Measurements from ENCODE around the gene CHD3.

The CHD3 gene

GRCh38 chr17:7940034-7940433 is 51.4 kb downstream of the CHD3 start:
- no peaks in the 10 kb centered on the region for H3K4me1 ChIP-seq (ENCODE audit: low read length)
- H3K36me3 ChIP-seq (replicated peaks; ENCODE audit: insufficient read depth, low read length), result peaks cover 5% of the 10 kb centered on the region; the same call in 1 of the 2 replicates
- no peak for DNase-seq

GRCh38 chr17:7940743-7941142 is 52.2 kb downstream of the CHD3 start:
- Histone ChIP-seq H3K9me3 (replicated peaks; ENCODE audit: insufficient read depth, low read length) (no peaks in the 10 kb centered on the region), H3K27ac (ENCODE audit: low read length) (no peak overlapping the region), H3K27me3 (replicated peaks; ENCODE audit: insufficient read depth, low read length) (no peaks in the 10 kb centered on the region), H2AFZ (ENCODE audit: low read length) (no peak overlapping the region), H3K4me2 (ENCODE audit: low read depth, low read length) (no peak overlapping the region), H3K4me3 (ENCODE audit: low read length) (no peak overlapping the region), H3K79me2 (ENCODE audit: low read length) (no peaks in the 10 kb centered on the region), H3K4me1 (ENCODE audit: low read length) (no peaks in the 10 kb centered on the region), H3K9me2 (replicated peaks; ENCODE audit: insufficient read depth, low read length) (no peaks in the 10 kb centered on the region), H3K9ac (ENCODE audit: low read length) (no peak overlapping the region), H3F3A (ENCODE audit: insufficient read depth, low read length) (no peaks in the 10 kb centered on the region), H3K36me3 (replicated peaks; ENCODE audit: insufficient read depth, low read length) (peaks cover 5% of the 10 kb centered on the region; the same call in 1 of the 2 replicates), H4K20me1 (ENCODE audit: insufficient read depth, low read length) (no peaks in the 10 kb centered on the region)
- no peak for TF ChIP-seq EZH2 (optimal IDR thresholded peaks at IDR 0.05; ENCODE audit: low read depth, low read length)
- no peak for TF ChIP-seq CTCF (IDR thresholded peaks at IDR 0.05; ENCODE audit: low read length)
- no peak for TF ChIP-seq EZH2phosphoT487 (IDR thresholded peaks at IDR 0.05; ENCODE audit: low read length)
- DNase-seq, result no peak

More at GRCh38 chr17:7940034-7940433, 51.4 kb downstream of the CHD3 start:
- H3K27me3 ChIP-seq (replicated peaks; ENCODE audit: insufficient read depth, low read length), result no peaks in the 10 kb centered on the region
- no peaks in the 10 kb centered on the region for H3K9me3 ChIP-seq (replicated peaks; ENCODE audit: insufficient read depth, low read length)
- no peak overlapping the region for H2AFZ ChIP-seq (ENCODE audit: low read length)
- no peaks in the 10 kb centered on the region for H3F3A ChIP-seq (ENCODE audit: insufficient read depth, low read length)
- no peaks in the 10 kb centered on the region for H4K20me1 ChIP-seq (ENCODE audit: insufficient read depth, low read length)
- H3K9me2 ChIP-seq (replicated peaks; ENCODE audit: insufficient read depth, low read length), result no peaks in the 10 kb centered on the region
- H3K9ac ChIP-seq (ENCODE audit: low read length), result no peak overlapping the region
- TF ChIP-seq EZH2 (optimal IDR thresholded peaks at IDR 0.05; ENCODE audit: low read depth, low read length), result no peak
- TF ChIP-seq EZH2phosphoT487 (IDR thresholded peaks at IDR 0.05; ENCODE audit: low read length), result no peak
- no peak for TF ChIP-seq CTCF (IDR thresholded peaks at IDR 0.05; ENCODE audit: low read length)
- H3K4me2 ChIP-seq (ENCODE audit: low read depth, low read length), result no peak overlapping the region
- H3K27ac ChIP-seq (ENCODE audit: low read length), result no peak overlapping the region
- no peak overlapping the region for H3K4me3 ChIP-seq (ENCODE audit: low read length)
- H3K79me2 ChIP-seq (ENCODE audit: low read length), result no peaks in the 10 kb centered on the region

DNA sequence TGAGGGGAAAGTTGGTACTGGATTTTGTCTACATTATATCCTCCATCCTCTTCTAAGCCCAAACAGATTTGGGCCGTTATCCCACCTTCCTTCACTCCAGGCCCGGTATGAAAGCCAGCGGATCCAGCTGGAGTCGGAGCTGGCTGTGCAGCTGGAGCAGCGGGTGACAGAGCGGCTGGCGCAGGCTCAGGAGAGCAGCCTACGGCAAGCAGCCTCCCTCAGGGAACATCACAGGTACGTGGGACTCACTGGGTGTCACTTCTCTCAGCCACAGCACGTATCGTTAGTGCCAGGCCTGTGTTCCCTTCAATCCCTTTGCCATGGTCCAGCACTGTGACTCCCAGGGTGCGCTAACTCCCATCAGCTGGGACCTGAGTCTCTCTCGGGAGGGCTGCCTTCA is 54.7 kb downstream of the CHD3 start:
- TF ChIP-seq CTCF (IDR thresholded peaks at IDR 0.05; ENCODE audit: low read length), result no peak
- TF ChIP-seq EZH2 (optimal IDR thresholded peaks at IDR 0.05; ENCODE audit: low read depth, low read length), result no peak
- TF ChIP-seq EZH2phosphoT487 (IDR thresholded peaks at IDR 0.05; ENCODE audit: low read length), result no peak

More for the DNA sequence above, 54.7 kb downstream of the CHD3 start:
- Histone ChIP-seq H3K79me2 (ENCODE audit: low read length) (no peaks in the 10 kb centered on the region), H3K36me3 (replicated peaks; ENCODE audit: insufficient read depth, low read length) (peaks cover 5% of the 10 kb centered on the region; the same call in 1 of the 2 replicates), H3F3A (ENCODE audit: insufficient read depth, low read length) (no peaks in the 10 kb centered on the region), H3K9ac (ENCODE audit: low read length) (no peak overlapping the region), H3K9me3 (replicated peaks; ENCODE audit: insufficient read depth, low read length) (no peaks in the 10 kb centered on the region), H3K9me2 (replicated peaks; ENCODE audit: insufficient read depth, low read length) (no peaks in the 10 kb centered on the region), H4K20me1 (ENCODE audit: insufficient read depth, low read length) (no peaks in the 10 kb centered on the region), H3K27me3 (replicated peaks; ENCODE audit: insufficient read depth, low read length) (no peaks in the 10 kb centered on the region), H2AFZ (ENCODE audit: low read length) (no peak overlapping the region), H3K27ac (ENCODE audit: low read length) (no peak overlapping the region), H3K4me3 (ENCODE audit: low read length) (no peak overlapping the region), H3K4me2 (ENCODE audit: low read depth, low read length) (no peak overlapping the region), H3K4me1 (ENCODE audit: low read length) (no peaks in the 10 kb centered on the region)
- DNase-seq, result no peak
